Neuronal stem cell (in vitro differentiated cells): ENCODE measurements around the gene FBXO5.
"Not testable (repeated sequence)": the region's sequence is repeated elsewhere in the genome, so short reads cannot be mapped to it uniquely, and the experiment has no call there.

Source experiments
- DNase-seq: peaks from one replicate; pipeline ENCODE4 v3.0.0-alpha.2; 2013; ENCODE audit warnings: low spot score
- H2AFZ ChIP-seq: one replicate; pipeline ENCODE4 v1.6.1; 2013; ENCODE audit warnings: mild to moderate bottlenecking, low read length, inconsistent platforms
- H2AK5ac ChIP-seq: 2 replicates; pipeline ENCODE4 v1.6.1; 2013; ENCODE audit warnings: low read depth, mild to moderate bottlenecking, inconsistent platforms, low read length, moderate library complexity, mixed read lengths
- H2BK120ac ChIP-seq: 2 replicates; pipeline ENCODE4 v1.6.1; 2013; ENCODE audit warnings: low read depth, mild to moderate bottlenecking, inconsistent platforms, low read length, moderate library complexity, mixed read lengths
- H2BK12ac ChIP-seq: one replicate; pipeline ENCODE4 v1.6.1; 2013; ENCODE audit warnings: low read length, inconsistent platforms
- H2BK15ac ChIP-seq: 2 replicates; pipeline ENCODE4 v1.6.1; 2013; ENCODE audit warnings: mild to moderate bottlenecking, low read length, inconsistent platforms, mixed read lengths
- H2BK5ac ChIP-seq: one replicate; pipeline ENCODE4 v1.6.1; 2013; ENCODE audit warnings: inconsistent platforms, mild to moderate bottlenecking, low read length, moderate library complexity
- H3K14ac ChIP-seq: one replicate; pipeline ENCODE4 v1.6.1; 2013; ENCODE audit warnings: low read length, inconsistent platforms
- H3K18ac ChIP-seq: 2 replicates; pipeline ENCODE4 v1.6.1; 2013; ENCODE audit warnings: low read length, inconsistent platforms
- H3K23ac ChIP-seq: 2 replicates; pipeline ENCODE4 v1.6.1; 2013; ENCODE audit warnings: low read depth, mild to moderate bottlenecking, mixed read lengths, low read length, inconsistent platforms; ENCODE audit not compliant: poor library complexity
- H3K27ac ChIP-seq: replicated peaks from 3 replicates; pipeline ENCODE4 v1.5.1; 2013; ENCODE audit warnings: low read length, inconsistent platforms
- H3K27me3 ChIP-seq, 3 experiments: 2 replicates each; pipeline ENCODE4 v1.6.1; 2013; ENCODE audit warnings: low read length in 3 of 3, mild to moderate bottlenecking in 2 of 3, inconsistent platforms in 1 of 3, low read depth in 1 of 3, mixed read lengths in 1 of 3, moderate library complexity in 1 of 3; ENCODE audit not compliant: control insufficient read depth in 3 of 3, insufficient read depth in 3 of 3
- H3K36me3 ChIP-seq, 2 donors: replicated peaks in 1 of 2; 2 replicates each; pipeline ENCODE4 v1.6.1; 2013; ENCODE audit warnings: low read length in 2 of 2; ENCODE audit not compliant: control insufficient read depth in 2 of 2, insufficient read depth in 2 of 2
- H3K4ac ChIP-seq: 2 replicates; pipeline ENCODE4 v1.6.1; 2013; ENCODE audit warnings: inconsistent platforms, mild to moderate bottlenecking, low read length, moderate library complexity
- H3K4me1 ChIP-seq, 2 donors: 1 replicate in 1 of 2; 2 replicates in 1 of 2; pipeline ENCODE4 v1.6.1; 2013; ENCODE audit warnings: low read length in 2 of 2, low read depth in 1 of 2; ENCODE audit not compliant: control insufficient read depth in 2 of 2, insufficient read depth in 1 of 2
- H3K4me2 ChIP-seq: one replicate; pipeline ENCODE4 v1.6.1; 2013; ENCODE audit warnings: mild to moderate bottlenecking, low read length, inconsistent platforms; ENCODE audit not compliant: insufficient read depth, poor library complexity, severe bottlenecking
- H3K4me3 ChIP-seq, 2 donors: 2 replicates each; pipeline ENCODE4 v1.5.1; 2013; ENCODE audit warnings: low read length in 2 of 2, mild to moderate bottlenecking in 2 of 2, inconsistent platforms in 1 of 2, moderate library complexity in 1 of 2
- H3K79me1 ChIP-seq: one replicate; pipeline ENCODE4 v1.6.1; 2013; ENCODE audit warnings: low read depth, mild to moderate bottlenecking, inconsistent platforms, low read length, moderate library complexity
- H3K9ac ChIP-seq: one replicate; pipeline ENCODE4 v1.6.1; 2013; ENCODE audit warnings: mild to moderate bottlenecking, low read depth, low read length, inconsistent platforms; ENCODE audit not compliant: poor library complexity
- H3K9me3 ChIP-seq, 2 donors: replicated peaks in 1 of 2; 2 replicates each; pipeline versions ENCODE3 to v1.6.1; 2013; ENCODE audit warnings: low read length in 2 of 2, mild to moderate bottlenecking in 2 of 2, inconsistent platforms in 1 of 2, low read depth in 1 of 2, mixed read lengths in 1 of 2, moderate library complexity in 1 of 2; ENCODE audit not compliant: control insufficient read depth in 2 of 2, insufficient read depth in 1 of 2
- H4K8ac ChIP-seq: one replicate; pipeline ENCODE4 v1.6.1; 2013; ENCODE audit warnings: low read depth, mild to moderate bottlenecking, inconsistent platforms, low read length, moderate library complexity
- H4K91ac ChIP-seq: one replicate; pipeline ENCODE4 v1.6.1; 2013; ENCODE audit warnings: low read length, low read depth, mild to moderate bottlenecking, inconsistent platforms; ENCODE audit not compliant: poor library complexity
- WGBS, 2 donors: extraction: QIAGEN DNeasy Blood & Tissue Kit; methylation state at CpG; one replicate each; pipeline ENCODE4 v1.1.7; 2013; ENCODE audit warnings: missing lambda C conversion rate in 2 of 2, mixed read lengths in 1 of 2; ENCODE audit not compliant: insufficient read length in 2 of 2, insufficient replicate concordance in 1 of 2; ENCODE audit errors: extremely low coverage in 2 of 2; 5-methylcytosine and 5-hydroxymethylcytosine counted together

FBXO5 gene

DNA sequence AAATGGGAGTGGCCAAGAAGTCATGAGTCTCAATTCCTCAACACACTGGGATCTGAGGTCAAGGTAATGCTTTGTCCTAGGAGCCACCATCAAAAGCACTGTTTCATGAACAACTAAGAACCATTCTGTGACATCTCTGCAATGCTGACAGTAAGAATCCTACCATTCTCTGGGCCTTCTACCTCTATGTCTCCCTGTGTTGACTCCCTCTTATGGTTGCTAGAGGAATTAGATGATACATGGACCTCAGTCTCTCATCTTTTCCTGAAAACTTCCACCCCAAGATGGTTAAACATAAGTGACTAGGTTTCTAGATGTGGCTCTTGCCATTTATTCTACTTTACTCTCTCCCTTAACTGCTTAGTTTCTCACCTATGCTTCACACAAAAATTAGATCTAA, 10.6 kb upstream of the FBXO5 start:
- Histone ChIP-seq H3K18ac (no peak overlapping the region), H3K4me3 (no peak overlapping the region), H3K79me1 (peaks cover 3% of the 10 kb centered on the region), H3K14ac (no peak overlapping the region), H3K9ac (no peak overlapping the region), H4K8ac (no peak overlapping the region), H3K27ac (no peak overlapping the region), H3K4me2 (no peak overlapping the region), H3K4ac (no peak overlapping the region), H3K27me3 (no peaks in the 10 kb centered on the region), H3K4me1 (no peaks in the 10 kb centered on the region), H2BK5ac (no peak overlapping the region), H2BK120ac (no peak overlapping the region), H2AFZ (no peak overlapping the region), H3K36me3 (peaks cover 13 to 86% of the 10 kb centered on the region in 2 donors), H4K91ac (no peak overlapping the region), H2AK5ac (no peak overlapping the region), H2BK12ac (no peak overlapping the region), H2BK15ac (no peak overlapping the region), H3K9me3 (no peaks in the 10 kb centered on the region), H3K23ac (no peak overlapping the region)
- DNase-seq = no peak

DNA sequence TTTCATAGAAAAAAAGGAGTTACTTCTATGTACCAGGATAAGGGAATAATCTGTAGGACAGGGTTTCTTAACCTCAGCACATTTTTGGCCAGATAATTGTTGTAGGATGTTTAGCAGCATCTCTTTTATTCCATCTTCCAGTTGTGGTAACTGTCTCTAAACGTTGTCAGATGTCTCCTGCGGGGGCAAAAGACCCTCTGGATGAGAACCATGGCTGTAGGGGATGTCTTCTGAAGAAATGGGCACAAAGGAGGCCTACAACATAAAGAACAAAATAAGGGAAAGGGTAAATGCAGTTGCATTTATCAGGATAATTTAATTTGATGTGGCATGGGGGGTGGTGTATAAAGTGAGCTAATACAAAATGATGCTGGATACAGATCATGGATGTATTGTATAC, 4.1 kb upstream of the FBXO5 start:
- Histone ChIP-seq H2BK12ac (no peak overlapping the region), H3K4me2 (no peak overlapping the region), H3K18ac (no peak overlapping the region), H3K9me3 (peaks cover 0 to 8% of the 10 kb centered on the region in 2 donors), H3K9ac (no peak overlapping the region), H2BK120ac (no peak overlapping the region), H3K4me1 (peaks cover 2 to 3% of the 10 kb centered on the region in 2 donors), H3K27ac (no peak overlapping the region), H4K8ac (no peak overlapping the region), H3K4ac (no peak overlapping the region), H2AFZ (no peak overlapping the region), H3K14ac (no peak overlapping the region), H4K91ac (no peak overlapping the region), H3K79me1 (peaks cover 2% of the 10 kb centered on the region), H3K27me3 (no peaks in the 10 kb centered on the region), H2BK5ac (no peak overlapping the region), H2BK15ac (no peak overlapping the region), H2AK5ac (no peak overlapping the region), H3K36me3 (peaks cover 3 to 43% of the 10 kb centered on the region in 2 donors), H3K23ac (no peak overlapping the region), H3K4me3 (no peak overlapping the region)
- WGBS, 2 donors = no CpG with 5 or more reads among the region's 2 CpGs
- DNase-seq = no peak

DNA sequence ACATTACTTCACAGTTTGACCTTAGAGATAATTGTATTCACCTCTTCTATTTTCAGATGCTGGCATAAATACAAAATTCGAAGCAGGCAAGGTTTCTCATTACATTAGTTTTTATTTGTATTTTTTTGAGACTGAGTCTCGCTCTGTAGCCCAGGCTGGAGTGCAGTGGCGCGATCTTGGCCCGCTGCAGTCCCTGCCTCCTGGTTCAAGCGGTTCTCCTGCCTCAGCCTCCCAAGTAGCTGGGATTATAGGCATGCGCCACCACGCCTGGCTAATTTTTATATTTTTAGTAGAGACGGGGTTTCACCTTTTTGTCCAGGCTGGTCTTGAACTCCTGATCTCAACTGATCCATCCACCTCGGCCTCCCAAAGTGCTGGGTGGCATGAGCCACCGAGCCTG, 2.5 kb upstream of the FBXO5 start:
- not testable (repeated sequence) for H3K18ac ChIP-seq, H3K9ac ChIP-seq, H3K79me1 ChIP-seq, H3K23ac ChIP-seq, H3K27me3 ChIP-seq, H2BK5ac ChIP-seq, H3K4me1 ChIP-seq, H4K91ac ChIP-seq, H3K14ac ChIP-seq, H2BK12ac ChIP-seq, H4K8ac ChIP-seq, H2BK120ac ChIP-seq, H3K9me3 ChIP-seq, H3K4ac ChIP-seq, DNase-seq, H3K27ac ChIP-seq, H2BK15ac ChIP-seq, H2AK5ac ChIP-seq, H2AFZ ChIP-seq
- H3K36me3 ChIP-seq = peaks cover 3 to 39% of the 10 kb centered on the region in 2 donors
- H3K4me3 ChIP-seq = peak overlapping the region in 1 of 2 donors; percentile 77
- WGBS, 2 donors = no CpG with 5 or more reads among the region's 11 CpGs
- H3K4me2 ChIP-seq = peak overlapping the region; percentile 2

DNA sequence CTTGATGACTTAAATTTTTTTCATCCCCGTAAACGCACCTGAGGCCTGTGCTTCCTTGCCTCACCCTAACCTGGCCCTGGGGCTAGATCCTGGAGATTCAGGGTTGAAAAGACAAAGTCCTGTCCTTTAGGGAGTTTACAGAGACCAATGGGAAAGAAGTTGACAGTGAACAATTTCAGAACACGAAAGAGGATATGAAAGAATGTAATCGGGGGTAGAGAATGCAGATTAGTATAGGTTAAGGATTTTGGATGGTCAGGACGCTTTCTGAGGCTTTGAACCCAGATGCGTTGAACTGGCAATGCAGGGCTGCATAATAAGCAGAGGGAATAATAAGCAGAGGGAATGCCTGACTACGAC, 1.7 kb upstream of the FBXO5 start:
- peaks cover 0 to 8% of the 10 kb centered on the region in 2 donors for H3K9me3 ChIP-seq
- H3K27me3 ChIP-seq = no peaks in the 10 kb centered on the region
- H3K14ac ChIP-seq = no peak overlapping the region
- peak overlapping the region; percentile 32 for H3K27ac ChIP-seq
- H2AFZ ChIP-seq = peak overlapping the region; percentile 32
- no peak overlapping the region for H2BK15ac ChIP-seq
- DNase-seq = no peak
- no peak overlapping the region for H4K91ac ChIP-seq
- no peak overlapping the region for H3K4ac ChIP-seq
- peak overlapping the region; percentile 74 to 77 for H3K4me3 ChIP-seq
- no peak overlapping the region for H3K23ac ChIP-seq
- no peak overlapping the region for H3K9ac ChIP-seq
- peaks cover 2 to 40% of the 10 kb centered on the region in 2 donors for H3K36me3 ChIP-seq
- H2AK5ac ChIP-seq = no peak overlapping the region
- H3K4me1 ChIP-seq = peaks cover 2 to 11% of the 10 kb centered on the region in 2 donors
- no peak overlapping the region for H2BK120ac ChIP-seq
- H2BK12ac ChIP-seq = no peak overlapping the region
- 100% methylated on average over 1 of the region's 7 CpGs; no CpG with 5 or more reads in 1 of the 2 donors for WGBS, 2 donors
- no peak overlapping the region for H4K8ac ChIP-seq
- no peak overlapping the region for H2BK5ac ChIP-seq
- no peak overlapping the region for H3K18ac ChIP-seq
- peak overlapping the region; percentile 44 for H3K4me2 ChIP-seq
- H3K79me1 ChIP-seq = peaks cover 2% of the 10 kb centered on the region
